OCI-LY1 (cell line): ENCODE results near the gene GRK6.
"Not testable (repeated sequence)": the region's sequence is repeated elsewhere in the genome, so short reads cannot be mapped to it uniquely, and the experiment has no call there.

Experiments used
- H2AFZ ChIP-seq: fragments of 200-600 bp; sonication (generic), shearing (Covaris generic); 2 replicates; pipeline ENCODE4 v1.6.0; 2014; ENCODE audit warnings: antibody characterized with exemption, mild to moderate bottlenecking, low read length
- H3F3A ChIP-seq: fragments of 200-600 bp; sonication (generic), shearing (Covaris generic); 2 replicates; pipeline ENCODE4 v1.6.0; 2014; ENCODE audit warnings: mild to moderate bottlenecking, antibody characterized with exemption, low read length, moderate library complexity; ENCODE audit not compliant: insufficient read depth
- H3K27ac ChIP-seq: fragments of 200-600 bp; sonication (generic); 2 replicates; pipeline ENCODE4 v1.5.1; 2014; ENCODE audit warnings: low read length, mixed run types, mild to moderate bottlenecking, low read depth; ENCODE audit not compliant: poor library complexity, severe bottlenecking
- H3K27me3 ChIP-seq: fragments of 200-600 bp; sonication (generic); 2 replicates; pipeline ENCODE4 v1.6.0; 2014; ENCODE audit warnings: antibody characterized with exemption, mild to moderate bottlenecking, low read length, moderate library complexity; ENCODE audit not compliant: insufficient read depth
- H3K36me3 ChIP-seq: fragments of 200-600 bp; sonication (generic); 2 replicates; pipeline ENCODE4 v1.6.1; 2014; ENCODE audit warnings: mild to moderate bottlenecking, antibody characterized with exemption, low read length, moderate library complexity, mixed read lengths; ENCODE audit not compliant: insufficient read depth
- H3K4me1 ChIP-seq: fragments of 200-600 bp; sonication (generic); 2 replicates; pipeline ENCODE4 v1.5.1; 2014; ENCODE audit warnings: mild to moderate bottlenecking, low read length, moderate library complexity; ENCODE audit not compliant: insufficient read depth, severe bottlenecking
- H3K4me2 ChIP-seq: fragments of 200-600 bp; sonication (generic), shearing (Covaris generic); 2 replicates; pipeline ENCODE4 v1.6.1; 2014; ENCODE audit warnings: low read length
- H3K4me3 ChIP-seq: fragments of 200-600 bp; sonication (generic); 2 replicates; pipeline ENCODE4 v1.5.1; 2014; ENCODE audit warnings: low read length, low read depth, mild to moderate bottlenecking, mixed read lengths; ENCODE audit not compliant: poor library complexity, severe bottlenecking
- H3K79me2 ChIP-seq: fragments of 200-600 bp; shearing (Covaris generic); 2 replicates; pipeline ENCODE4 v1.6.1; 2016; ENCODE audit warnings: mixed run types, low read length, mixed read lengths; ENCODE audit not compliant: insufficient read depth
- H3K9ac ChIP-seq: fragments of 200-600 bp; sonication (generic), shearing (Covaris generic); 2 replicates; pipeline ENCODE4 v1.6.1; 2014; ENCODE audit warnings: mild to moderate bottlenecking, low read length, mixed read lengths
- H3K9me2 ChIP-seq: fragments of 200-600 bp; sonication (generic), shearing (Covaris generic); 2 replicates; pipeline ENCODE4 v1.6.1; 2014; ENCODE audit warnings: low read depth, mild to moderate bottlenecking, low read length, mixed read lengths
- H3K9me3 ChIP-seq: fragments of 200-600 bp; shearing (Covaris generic); 2 replicates; pipeline ENCODE4 v1.6.1; 2014; ENCODE audit warnings: low read length, mixed read lengths
- H4K20me1 ChIP-seq: fragments of 200-600 bp; sonication (generic), shearing (Covaris generic); 2 replicates; pipeline ENCODE4 v1.6.0; 2016; ENCODE audit warnings: mild to moderate bottlenecking, low read length; ENCODE audit not compliant: insufficient read depth
- CTCF ChIP-seq: fragments of 200-600 bp; sonication (generic), shearing (Covaris generic); IDR thresholded peaks from 2 replicates; pipeline ENCODE4 v1.5.1; 2017; ENCODE audit warnings: mild to moderate bottlenecking, antibody characterized with exemption, low read length, moderate library complexity, mixed read lengths
- EZH2 ChIP-seq: fragments of 200-600 bp; sonication (generic), shearing (Covaris generic); IDR thresholded peaks from 2 replicates; pipeline ENCODE4 v1.8.0; 2017; ENCODE audit warnings: borderline replicate concordance, mixed run types, mild to moderate bottlenecking, antibody characterized with exemption, low read length, moderate library complexity, mixed read lengths

Gene GRK6

GRCh38 chr5:177483042-177483441, 56.6 kb downstream of the GRK6 start:
- no peaks in the 10 kb centered on the region for H3K27me3 ChIP-seq
- peaks cover 20% of the 10 kb centered on the region for H3K4me1 ChIP-seq
- TF ChIP-seq CTCF, result no peak
- TF ChIP-seq EZH2, result no peak
- H3K9ac ChIP-seq, result no peak overlapping the region
- no peak overlapping the region for H3K4me2 ChIP-seq
- no peaks in the 10 kb centered on the region for H3K9me2 ChIP-seq
- no peaks in the 10 kb centered on the region for H3K9me3 ChIP-seq
- peaks cover 10% of the 10 kb centered on the region for H3K36me3 ChIP-seq
- no peak overlapping the region for H3K4me3 ChIP-seq
- no peaks in the 10 kb centered on the region for H3F3A ChIP-seq
- no peak overlapping the region for H3K27ac ChIP-seq
- no peaks in the 10 kb centered on the region for H3K79me2 ChIP-seq
- H2AFZ ChIP-seq, result no peak overlapping the region
- no peaks in the 10 kb centered on the region for H4K20me1 ChIP-seq

GRCh38 chr5:177483994-177484901, 57.8 kb downstream of the GRK6 start:
- H3K36me3 ChIP-seq, result peaks cover 14% of the 10 kb centered on the region
- H2AFZ ChIP-seq, result no peak overlapping the region
- H3K27me3 ChIP-seq, result no peaks in the 10 kb centered on the region
- H3K27ac ChIP-seq, result no peak overlapping the region
- no peaks in the 10 kb centered on the region for H3K9me3 ChIP-seq
- H3K4me1 ChIP-seq, result peaks cover 14% of the 10 kb centered on the region
- TF ChIP-seq EZH2 (no peak), CTCF (no peak)
- H4K20me1 ChIP-seq, result no peaks in the 10 kb centered on the region
- H3F3A ChIP-seq, result no peaks in the 10 kb centered on the region
- H3K4me2 ChIP-seq, result no peak overlapping the region
- no peak overlapping the region for H3K4me3 ChIP-seq
- H3K9me2 ChIP-seq, result no peaks in the 10 kb centered on the region
- H3K9ac ChIP-seq, result no peak overlapping the region
- H3K79me2 ChIP-seq, result no peaks in the 10 kb centered on the region

GRCh38 chr5:177484902-177485549, 58.5 kb downstream of the GRK6 start:
- no peak overlapping the region for H3K27ac ChIP-seq
- H3K9me3 ChIP-seq, result no peaks in the 10 kb centered on the region
- no peak overlapping the region for H2AFZ ChIP-seq
- H4K20me1 ChIP-seq, result no peaks in the 10 kb centered on the region
- TF ChIP-seq EZH2 (no peak), CTCF (no peak)
- H3K27me3 ChIP-seq, result no peaks in the 10 kb centered on the region
- peaks cover 14% of the 10 kb centered on the region for H3K36me3 ChIP-seq
- H3K9me2 ChIP-seq, result no peaks in the 10 kb centered on the region
- H3F3A ChIP-seq, result no peaks in the 10 kb centered on the region
- H3K4me1 ChIP-seq, result peaks cover 14% of the 10 kb centered on the region
- no peak overlapping the region for H3K4me2 ChIP-seq
- no peak overlapping the region for H3K9ac ChIP-seq
- H3K79me2 ChIP-seq, result no peaks in the 10 kb centered on the region
- no peak overlapping the region for H3K4me3 ChIP-seq

- not testable (repeated sequence) for H3K27me3 ChIP-seq, H3K9ac ChIP-seq, H3K79me2 ChIP-seq, H3K9me2 ChIP-seq, H3F3A ChIP-seq, H3K4me3 ChIP-seq, H4K20me1 ChIP-seq, H3K27ac ChIP-seq, H3K9me3 ChIP-seq, H2AFZ ChIP-seq, H3K4me2 ChIP-seq
- H3K4me1 ChIP-seq, result peaks cover 21% of the 10 kb centered on the region
- H3K36me3 ChIP-seq, result peaks cover 14% of the 10 kb centered on the region
These were observed 59.3 kb downstream of the GRK6 start for GRCh38 chr5:177485753-177486152.
